ENCODE data around the gene DAZL.

The DAZL gene

GRCh38 chr3:16595778-16596177 lies 9.4 kb downstream of the DAZL start:
- no peak for DNase-seq

DNA sequence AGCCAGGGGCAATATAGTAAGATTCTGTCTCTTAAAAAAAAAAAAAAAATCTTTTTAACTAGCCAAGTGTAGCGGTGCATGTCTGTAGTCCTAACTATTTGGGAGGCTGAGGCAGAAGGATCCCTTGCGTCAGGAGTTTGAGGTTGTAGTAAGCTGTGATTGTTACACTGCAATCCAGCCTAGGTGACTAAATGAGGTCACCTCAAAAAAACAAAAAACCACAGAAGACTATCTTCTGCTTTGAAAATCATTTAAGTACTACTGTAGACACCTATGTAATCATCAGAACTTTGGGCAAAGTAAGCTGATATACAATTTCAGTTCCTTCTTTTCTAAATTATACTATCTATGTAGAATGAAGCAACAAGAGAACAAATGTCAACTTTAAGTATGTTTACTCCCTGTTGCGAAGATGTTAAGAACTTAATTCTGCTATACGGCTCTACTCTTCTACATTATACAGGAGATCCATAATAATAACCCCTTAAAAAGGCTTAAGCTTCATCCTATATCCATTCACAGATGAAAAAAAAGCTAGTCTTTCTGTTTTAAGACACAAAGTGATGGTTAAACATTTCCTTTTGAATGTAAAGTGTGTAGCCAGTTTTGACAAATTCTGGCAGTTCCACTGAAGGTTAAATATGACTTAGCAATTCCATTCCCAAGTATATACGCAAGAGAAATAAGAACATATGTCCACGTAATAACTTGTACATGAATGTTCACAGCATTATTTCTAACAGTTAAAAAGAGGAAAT lies 15.2 kb downstream of the DAZL start:
- no peak for DNase-seq

- DNase-seq, result no peak
Observed at GRCh38 chr3:16589120-16589519, 16.1 kb downstream of the DAZL start.

DNA sequence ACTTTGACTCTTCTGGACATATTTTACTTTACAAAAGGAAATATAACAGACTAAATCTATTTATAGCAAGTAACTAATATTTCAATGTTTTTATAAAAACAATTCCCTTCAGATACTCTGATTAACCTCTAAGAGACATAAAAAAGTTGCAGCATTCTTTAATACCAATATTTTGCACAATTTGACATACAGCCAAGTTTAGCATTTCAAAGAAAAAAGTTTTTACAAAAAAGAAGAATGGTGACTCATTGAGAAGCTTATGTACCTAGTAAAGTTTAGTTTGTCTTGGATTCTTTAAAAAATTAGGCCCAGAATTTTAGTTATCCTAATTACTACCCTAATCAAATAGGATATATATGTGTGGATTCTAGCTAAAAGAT lies 17.6 kb downstream of the DAZL start:
- no peak for DNase-seq

DNA sequence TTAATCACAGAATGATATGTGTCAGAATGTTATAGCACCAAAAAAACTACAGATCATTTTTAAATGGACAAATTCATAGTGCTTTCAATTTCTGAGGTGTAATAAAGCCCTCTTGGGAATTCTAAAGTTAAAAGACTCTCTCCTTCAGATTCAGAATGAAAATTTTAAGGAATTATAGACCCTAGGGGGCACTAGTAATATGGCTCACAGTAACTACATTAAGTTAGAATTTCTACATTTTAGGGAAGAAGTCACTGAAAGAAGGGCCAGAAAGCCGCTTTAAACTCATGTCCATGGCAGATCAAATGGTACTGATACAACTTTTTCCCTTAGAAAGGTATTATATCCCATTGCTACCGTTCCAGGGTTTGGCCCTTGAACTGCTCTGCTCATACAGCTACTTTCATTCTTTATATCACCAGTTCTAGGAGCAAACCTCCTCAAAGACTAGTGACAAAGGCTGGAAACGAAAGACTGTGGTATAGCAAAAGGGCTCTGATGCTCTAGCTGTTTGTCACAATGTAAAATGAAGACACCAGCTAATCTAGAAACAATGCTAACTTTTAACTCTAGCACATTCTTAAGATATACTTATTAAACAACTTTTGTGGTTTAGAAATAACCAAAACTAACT lies 18.1 kb downstream of the DAZL start:
- no peak for DNase-seq

DNA sequence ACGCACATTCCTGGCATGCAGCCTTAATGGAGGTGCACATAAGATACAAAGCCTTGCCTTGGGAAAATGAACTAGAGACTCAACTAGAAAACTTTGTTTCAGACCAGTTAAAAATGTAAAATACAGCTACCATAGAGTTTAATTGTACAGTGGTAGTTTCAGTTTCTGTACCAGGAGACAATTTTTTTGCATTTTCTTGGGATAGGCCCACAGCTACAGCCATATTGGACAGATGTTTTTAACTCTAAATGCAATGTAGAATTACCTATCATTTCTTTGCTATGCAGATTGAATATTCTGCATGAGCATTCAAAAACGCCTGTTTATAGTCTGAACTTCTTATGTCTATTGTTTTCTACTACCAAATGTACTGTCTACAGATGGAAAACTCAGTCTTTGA lies 20.3 kb downstream of the DAZL start:
- no peak for DNase-seq

GRCh38 chr3:16583551-16583950 lies 21.7 kb downstream of the DAZL start:
- no peak for DNase-seq

DNA sequence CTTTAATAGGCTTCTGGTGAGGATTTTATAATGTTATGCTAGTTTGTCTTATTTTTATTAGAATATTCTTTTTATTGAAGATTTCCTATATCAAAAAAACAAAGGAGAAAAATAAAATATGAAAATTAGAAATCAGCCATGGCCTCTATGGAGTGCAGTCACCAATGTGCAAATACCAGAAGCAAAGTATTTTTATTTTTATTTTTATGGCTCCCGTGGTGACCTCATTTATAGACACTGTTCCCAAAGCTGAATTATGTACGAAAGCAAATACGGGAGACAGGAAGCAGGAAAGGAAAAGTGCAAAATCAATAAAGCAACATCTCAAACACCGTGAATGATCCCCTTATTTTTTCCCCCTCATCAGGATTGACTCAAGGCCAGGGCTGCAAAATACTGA lies 35.1 kb downstream of the DAZL start:
- DNase-seq, result no peak

- DNase-seq, result no peak
Observed at GRCh38 chr3:16568532-16568931, 36.7 kb downstream of the DAZL start.

GRCh38 chr3:16568115-16568514 lies 37.1 kb downstream of the DAZL start:
- DNase-seq, result no peak

- no peak for DNase-seq
Observed at GRCh38 chr3:16559653-16560365, 45.4 kb downstream of the DAZL start.

GRCh38 chr3:16554126-16554525 lies 51.1 kb downstream of the DAZL start:
- DNase-seq, result no peak

- no peak for DNase-seq
Observed at GRCh38 chr3:16552757-16553156, 52.5 kb downstream of the DAZL start.

- DNase-seq, result no peak
Observed at GRCh38 chr3:16551342-16551976, 53.8 kb downstream of the DAZL start.

DNA sequence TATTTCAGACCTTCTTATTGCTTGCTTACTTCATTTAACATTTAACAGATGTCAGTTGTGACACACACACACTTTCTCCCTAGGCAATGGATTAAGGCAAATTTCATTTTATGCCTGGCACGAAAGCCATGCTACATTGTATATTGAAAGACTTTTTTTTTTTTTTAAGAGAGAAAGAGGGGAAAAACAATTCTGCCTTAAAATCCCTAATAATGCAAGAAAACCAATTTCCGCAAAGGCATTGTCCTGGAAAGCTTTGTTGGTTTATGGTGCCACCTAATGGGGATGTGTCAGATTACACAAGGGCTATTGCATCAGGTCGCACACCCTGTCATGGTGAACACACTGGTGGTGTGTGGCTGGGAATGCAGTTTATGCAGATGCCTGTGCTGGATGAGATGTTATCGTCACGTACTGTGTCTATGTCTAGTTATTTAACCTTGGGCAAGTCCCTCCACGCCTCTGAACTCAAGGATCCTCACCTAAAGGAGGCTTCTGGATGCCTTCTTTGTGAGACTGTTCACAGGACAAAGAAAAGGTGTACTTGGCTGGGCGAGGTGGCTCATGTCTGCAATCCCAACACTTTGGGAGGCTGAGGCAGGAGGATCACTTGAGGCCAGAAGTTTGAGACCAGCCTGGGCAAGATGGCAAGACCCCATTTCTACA lies 54.4 kb downstream of the DAZL start:
- peak; percentile 84 for DNase-seq

DNA sequence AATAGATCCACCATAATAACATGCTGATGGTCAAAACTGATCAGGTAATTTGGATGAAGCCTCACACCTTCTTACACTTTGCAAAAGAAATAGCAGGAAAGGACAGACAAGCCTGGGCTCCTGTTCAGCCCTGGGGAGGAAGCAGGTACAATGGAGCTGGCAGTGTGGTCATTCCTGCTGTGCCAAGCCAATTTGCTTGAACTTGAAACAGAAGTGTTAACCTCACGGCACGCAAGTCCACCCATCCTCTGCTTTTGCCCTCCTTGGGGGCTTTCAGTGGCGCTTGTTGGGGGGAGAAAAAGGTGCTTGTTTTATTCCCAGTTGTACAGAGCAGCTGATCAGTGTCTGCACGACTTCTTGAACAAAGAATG lies 54.9 kb downstream of the DAZL start:
- no peak for DNase-seq

GRCh38 chr3:16548721-16549120 lies 56.5 kb downstream of the DAZL start:
- DNase-seq, result no peak

GRCh38 chr3:16547561-16548357 lies 57.5 kb downstream of the DAZL start:
- DNase-seq, result peak; percentile 71

GRCh38 chr3:16546186-16547010 lies 58.8 kb downstream of the DAZL start:
- DNase-seq, result peak; percentile 73

- no peak for DNase-seq
Observed at GRCh38 chr3:16545413-16546185, 59.6 kb downstream of the DAZL start.

All from inflammatory macrophage treated with lipopolysaccharide for 4 hours (primary cell).